Measurements from ENCODE around the gene FOXP2.
"Not testable (repeated sequence)": the region's sequence is repeated elsewhere in the genome, so short reads cannot be mapped to it uniquely, and the experiment has no call there.

The FOXP2 gene

DNA sequence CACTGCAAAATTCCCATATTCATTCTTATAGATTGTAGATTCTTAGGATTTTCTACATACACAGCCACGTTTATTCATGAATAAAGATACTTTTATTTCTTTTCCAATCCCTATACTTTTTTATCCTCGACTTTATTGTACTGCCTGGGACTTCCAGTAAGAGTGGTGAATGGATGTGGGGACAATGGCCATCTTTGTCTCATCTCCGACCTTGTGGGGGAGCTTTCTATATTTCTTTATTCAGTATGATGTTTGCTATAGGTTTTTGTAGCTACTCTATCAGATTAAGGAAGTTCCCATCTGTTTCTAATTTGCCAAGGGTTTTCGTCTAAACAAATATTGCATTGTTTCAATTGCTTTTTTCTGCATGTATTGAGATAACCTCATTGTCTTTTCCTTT is 184.3 kb downstream of the FOXP2 start:
- no peak for DNase-seq

DNA sequence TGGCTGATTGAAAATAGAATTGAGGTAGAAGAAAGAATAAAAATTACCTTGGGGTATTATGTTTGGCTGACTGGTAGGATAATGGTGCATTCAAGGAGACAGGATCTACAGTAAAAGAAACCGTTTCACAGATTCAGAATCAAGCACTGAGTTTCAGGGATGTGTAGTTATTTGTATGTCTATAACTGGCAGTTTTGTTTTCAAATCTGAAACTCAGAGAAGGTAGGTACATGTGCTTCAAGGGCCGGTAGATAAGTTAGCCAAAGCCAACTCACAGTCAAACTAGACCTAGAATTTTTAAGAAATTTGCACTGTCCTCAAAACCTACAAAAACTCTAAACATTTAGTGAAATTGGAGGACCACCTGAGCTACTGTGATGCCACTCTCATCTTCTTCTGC is 191.5 kb downstream of the FOXP2 start:
- DNase-seq: no peak

DNA sequence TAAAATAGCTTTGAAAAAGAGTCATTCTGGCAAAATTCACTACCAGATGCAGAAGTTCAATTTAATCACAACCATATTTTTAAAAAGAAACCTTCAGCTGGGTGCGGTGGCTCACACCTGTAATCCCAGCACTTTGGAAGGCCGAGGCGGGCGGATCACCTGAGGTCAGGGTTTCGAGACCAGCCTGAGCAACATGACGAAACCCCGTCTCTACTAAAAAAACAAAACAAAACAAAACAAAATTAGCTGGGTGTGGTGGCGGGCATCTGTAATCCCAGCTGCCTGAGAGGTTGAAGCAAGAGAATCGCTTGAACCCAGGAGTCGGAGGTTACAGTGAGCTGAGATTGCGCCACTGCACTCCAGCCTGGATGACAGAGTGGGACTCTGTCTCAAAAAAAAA is 194.2 kb downstream of the FOXP2 start:
- DNase-seq: not testable (repeated sequence)

DNA sequence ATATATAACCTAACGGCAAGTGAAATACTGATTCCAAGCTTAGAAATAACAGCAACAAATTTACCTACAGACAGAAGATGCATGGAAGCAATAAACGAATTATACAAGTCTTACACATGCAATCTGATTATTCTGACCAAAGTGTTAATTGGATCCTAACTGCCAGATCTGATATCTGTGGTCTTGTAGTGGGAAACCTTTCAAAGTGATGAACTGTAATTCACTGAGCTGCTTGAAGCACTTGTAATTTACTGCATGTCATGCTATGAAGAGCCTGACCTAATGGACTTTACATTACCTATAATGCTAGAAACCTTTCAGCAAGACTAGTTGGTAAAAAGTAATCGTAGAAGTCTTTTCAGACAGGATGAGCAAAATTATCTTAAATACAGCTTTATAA is 205.6 kb downstream of the FOXP2 start:
- DNase-seq: no peak

DNA sequence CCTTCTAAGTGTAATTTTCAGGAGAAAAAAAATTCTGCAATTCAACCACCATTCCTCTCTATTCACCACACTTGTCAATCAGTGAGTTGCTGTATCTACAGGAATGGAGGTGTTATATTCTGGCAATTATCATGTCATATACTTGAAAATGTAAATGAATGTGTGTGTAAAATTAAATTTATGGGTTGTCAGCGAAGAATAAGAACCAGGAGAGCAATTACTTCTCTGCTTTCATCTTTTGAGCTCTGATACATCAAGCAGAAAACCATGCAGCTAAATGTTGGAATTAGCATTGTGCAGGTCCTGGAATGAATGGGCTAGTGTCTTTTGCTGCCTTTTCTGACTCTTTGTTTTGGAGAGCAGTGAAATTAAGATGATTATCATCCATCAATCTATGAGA is 207.6 kb downstream of the FOXP2 start:
- DNase-seq: no peak

DNA sequence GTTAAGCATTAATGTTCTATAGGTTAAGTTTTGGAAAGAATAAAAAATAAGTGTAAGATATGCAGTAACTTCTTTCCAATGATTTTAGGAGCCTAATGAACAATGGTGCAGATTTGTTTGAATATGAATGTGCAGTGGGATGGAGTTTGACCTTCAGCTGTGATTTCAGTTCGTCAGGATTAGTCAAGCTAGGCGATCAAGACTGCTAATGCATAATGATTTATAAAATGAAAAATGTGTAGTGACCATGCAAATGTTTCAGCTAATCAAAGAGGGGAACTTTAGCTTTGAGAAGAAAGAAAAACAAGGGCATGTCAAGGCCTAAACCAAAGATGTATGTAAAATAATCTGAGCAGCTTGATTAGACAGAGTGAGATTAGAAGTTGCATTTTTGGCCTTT is 208.5 kb downstream of the FOXP2 start:
- no peak for DNase-seq

DNA sequence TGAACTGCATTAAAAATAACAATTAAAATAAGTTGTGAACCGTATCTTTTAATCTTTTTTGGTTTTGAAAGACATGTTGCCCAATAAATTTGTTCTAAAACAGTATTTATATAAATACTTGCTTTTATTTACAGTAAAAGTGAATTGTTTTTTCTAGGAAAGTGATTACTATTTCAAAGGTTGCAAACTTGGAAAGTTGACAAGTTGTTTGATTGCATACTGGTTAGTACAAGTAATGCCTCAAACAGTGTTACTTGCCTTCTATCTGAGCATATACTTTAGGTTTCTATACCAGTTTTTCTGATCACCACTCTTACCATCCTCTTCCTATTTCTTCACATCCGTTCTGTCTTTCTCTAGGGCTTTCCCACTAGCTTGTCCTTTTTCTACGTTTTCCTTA is 212.6 kb downstream of the FOXP2 start:
- DNase-seq: no peak

DNA sequence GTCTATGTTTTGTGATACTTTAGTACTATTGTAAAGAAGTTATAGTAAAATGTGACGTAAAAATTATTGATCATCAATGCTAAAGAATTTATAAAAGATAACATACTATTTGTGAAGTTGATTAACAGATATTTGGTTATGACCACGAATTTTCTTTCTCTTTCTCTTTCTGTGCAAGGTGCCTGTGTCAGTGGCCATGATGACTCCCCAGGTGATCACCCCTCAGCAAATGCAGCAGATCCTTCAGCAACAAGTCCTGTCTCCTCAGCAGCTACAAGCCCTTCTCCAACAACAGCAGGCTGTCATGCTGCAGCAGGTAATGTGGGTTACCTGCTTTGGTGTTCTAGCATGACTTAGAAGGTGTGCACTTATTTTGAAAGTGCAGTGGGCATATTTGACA is 213.7 kb downstream of the FOXP2 start:
- DNase-seq: no peak

DNA sequence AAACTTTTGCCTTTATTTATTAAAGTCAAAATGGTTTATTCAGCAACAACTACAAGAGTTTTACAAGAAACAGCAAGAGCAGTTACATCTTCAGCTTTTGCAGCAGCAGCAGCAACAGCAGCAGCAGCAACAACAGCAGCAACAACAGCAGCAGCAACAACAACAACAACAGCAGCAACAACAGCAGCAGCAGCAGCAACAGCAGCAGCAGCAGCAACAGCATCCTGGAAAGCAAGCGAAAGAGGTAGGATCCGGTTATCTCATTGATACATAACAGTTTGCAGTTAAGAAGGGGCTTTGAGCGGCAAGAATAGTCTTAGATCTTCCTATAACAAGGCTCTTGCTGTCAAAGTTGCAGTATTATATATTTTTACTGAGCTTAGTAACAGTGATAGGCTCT is 215.1 kb downstream of the FOXP2 start:
- no peak for DNase-seq

DNA sequence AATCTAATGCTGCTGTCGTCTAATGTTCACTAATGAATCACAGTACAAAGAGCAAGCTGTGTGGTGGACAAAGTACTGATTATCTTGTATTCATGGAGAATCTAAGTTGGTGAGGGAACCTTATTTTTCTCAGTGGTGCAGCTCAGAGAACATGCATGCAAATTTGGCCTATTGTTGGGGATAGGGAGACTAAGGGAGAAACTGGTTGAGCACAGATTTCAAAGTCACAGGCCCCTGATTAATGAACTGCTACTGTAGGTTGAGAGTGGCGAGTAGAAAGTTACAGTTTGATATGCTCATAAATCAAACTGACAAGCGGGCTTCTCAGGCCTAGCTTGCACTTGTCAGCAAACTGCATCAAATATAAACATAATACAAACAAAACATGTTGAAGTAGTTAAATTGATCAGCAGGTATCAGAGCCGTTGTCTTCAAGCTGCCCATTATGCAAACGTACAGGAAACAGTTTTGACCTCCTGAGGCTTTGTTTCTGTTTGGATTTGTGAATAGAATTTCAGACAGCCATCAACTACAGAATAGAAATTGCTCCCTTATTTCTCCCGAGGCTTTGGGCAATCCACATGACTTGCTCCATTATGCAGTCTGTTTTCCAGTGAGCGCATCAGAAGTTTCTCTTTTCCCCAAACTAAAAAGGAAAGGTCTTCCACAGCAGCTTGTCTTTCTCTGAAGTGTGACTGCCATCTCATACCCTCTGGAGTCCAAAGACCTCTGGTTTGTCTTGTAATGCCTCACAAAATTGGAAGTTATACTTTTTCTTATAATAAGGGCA is 215.8 kb downstream of the FOXP2 start:
- DNase-seq: no peak

DNA sequence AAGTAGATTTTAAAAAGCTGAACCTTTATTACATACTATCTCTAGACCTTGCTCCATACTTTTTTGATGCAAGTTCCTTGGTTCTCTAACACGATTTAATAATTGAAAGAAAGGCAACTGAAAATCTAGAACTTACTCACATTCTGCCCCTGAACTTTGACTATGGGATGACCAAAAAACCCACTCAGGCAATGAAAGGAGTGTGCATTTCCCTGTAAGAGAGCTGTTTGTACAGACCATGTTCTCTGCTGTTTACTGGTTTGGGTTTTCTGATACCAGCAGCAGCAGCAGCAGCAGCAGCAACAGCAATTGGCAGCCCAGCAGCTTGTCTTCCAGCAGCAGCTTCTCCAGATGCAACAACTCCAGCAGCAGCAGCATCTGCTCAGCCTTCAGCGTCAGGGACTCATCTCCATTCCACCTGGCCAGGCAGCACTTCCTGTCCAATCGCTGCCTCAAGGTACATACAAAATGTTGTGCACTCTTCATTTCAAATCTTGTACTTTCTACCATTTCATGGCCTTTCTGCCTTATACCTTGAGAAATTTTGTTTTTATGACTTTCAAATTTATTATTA is 216.7 kb downstream of the FOXP2 start:
- DNase-seq: no peak

DNA sequence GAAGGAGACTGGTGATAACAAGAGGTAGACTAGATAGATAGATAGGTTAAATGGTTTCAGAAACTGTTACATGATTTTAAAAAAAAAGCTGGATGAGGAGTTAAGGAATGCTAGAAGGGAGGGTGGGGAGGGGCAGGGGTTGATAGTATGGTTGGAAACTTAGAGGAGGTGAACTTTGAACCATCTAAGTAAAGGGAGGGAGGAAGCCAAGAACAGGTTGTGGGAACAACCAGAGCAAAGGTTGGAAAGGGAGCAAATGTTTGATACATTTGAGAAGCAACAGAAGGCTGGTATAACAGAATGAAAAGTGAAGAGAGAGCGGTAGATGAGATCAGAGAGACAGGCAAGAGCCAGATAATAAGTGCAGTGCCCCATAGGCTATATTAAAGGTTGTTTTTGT is 224.8 kb downstream of the FOXP2 start:
- no peak for DNase-seq

DNA sequence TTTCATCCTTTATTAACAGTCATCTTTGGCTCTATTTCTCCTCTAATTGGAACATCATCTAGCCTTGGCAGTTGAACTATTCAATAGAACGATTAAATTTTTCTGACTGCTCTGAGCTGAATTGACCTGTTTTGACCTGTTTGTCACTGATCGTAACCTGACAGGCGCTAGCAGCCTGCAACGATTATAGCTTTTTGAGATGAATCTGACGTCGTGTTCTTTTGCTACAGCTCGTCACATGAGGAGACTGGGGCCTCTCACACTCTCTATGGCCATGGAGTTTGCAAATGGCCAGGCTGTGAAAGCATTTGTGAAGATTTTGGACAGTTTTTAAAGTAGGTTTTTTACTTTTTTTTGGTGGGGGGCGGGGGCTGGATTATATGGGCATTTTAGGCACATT is 229.8 kb downstream of the FOXP2 start:
- DNase-seq: no peak

DNA sequence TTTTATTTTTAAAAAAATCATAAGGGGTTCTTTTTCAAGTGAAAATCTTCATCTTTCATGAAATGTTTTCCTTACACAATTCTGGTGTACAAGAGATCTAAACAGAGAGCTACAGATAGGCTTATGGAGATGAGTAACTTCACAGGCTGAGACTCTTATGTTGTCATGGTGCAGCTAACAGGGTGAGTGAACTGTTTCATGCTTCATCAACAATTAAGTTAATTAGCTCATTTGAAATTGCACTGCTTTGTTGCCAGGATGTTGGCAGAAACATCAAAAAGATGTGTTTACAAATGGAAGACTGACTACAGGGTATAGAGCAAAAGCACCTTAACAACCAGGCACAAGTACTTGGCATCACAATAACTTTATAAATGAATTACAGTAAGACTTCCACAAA is 230.8 kb downstream of the FOXP2 start:
- DNase-seq: no peak

DNA sequence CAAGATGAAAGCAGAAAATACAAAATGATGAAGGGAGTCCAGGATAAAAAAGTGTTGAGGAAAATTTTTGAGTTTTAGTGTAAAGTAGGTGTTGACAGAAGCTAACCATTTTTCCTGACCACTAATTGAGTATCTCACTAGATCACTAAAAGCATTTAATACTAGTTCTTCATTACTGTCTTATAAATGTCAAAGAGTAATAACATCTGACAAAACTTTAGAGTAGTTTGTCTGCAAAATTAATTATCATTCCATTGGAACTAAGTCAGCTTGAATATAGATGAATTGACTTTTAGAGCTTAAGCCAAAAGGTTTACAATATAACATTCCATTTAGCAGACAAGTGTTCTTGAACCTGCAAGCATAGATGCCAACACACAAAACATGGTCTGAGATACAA is 232.9 kb downstream of the FOXP2 start:
- no peak for DNase-seq

DNA sequence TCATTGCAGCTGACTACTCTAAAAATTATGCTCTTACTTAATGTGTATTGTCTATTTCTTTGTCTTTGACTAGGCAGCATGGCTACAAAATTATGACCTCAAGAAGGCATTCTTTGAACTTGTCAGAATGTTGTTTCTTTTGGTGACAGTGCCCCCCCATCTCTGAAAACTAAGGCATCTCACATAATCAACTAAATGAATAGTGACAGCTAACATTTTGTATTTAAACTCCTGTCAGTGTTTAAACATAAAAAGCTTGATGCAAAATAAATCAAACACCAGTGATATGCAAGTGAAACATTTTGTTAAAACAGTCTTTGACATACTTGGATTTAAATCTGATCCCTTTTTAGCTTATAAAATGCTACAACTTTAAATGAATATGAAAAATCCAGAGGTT is 233.5 kb downstream of the FOXP2 start:
- DNase-seq: no peak

DNA sequence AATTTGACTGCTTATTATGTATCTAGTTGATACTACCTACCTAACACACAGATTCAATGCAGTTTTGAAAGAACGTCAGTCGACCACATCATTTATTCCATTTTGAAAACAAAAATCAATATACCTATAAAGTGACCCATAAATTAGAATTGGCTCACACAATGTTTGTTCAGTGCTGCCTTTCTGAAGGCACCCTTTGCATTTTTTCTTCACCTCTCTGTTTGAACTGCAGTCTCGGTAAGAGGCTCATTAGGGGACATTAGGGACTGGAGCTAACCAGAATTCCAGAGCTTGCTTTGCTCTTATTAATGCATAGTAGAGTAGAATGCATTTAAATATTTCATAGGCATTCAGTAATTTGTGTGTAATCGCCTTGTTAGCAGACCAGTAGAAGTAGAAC is 234.1 kb downstream of the FOXP2 start:
- no peak for DNase-seq

DNA sequence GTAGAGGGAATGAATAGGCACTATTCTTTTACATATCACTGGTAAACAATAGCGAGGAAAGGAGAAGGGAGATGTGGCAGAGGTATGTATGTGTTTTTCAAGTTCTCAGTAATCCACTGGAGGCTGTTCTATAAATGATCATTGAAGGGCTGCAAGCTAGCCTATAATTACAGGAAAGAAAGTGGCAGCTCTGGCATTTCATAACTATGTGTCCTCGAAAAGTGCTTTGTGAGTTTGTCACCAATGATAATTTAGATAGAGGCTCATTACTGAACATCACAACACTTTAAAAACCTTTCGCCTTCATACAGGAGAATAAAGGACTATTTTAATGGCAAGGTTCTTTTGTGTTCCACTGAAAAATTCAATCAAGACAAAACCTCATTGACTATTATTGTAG is 235.1 kb downstream of the FOXP2 start:
- no peak for DNase-seq

DNA sequence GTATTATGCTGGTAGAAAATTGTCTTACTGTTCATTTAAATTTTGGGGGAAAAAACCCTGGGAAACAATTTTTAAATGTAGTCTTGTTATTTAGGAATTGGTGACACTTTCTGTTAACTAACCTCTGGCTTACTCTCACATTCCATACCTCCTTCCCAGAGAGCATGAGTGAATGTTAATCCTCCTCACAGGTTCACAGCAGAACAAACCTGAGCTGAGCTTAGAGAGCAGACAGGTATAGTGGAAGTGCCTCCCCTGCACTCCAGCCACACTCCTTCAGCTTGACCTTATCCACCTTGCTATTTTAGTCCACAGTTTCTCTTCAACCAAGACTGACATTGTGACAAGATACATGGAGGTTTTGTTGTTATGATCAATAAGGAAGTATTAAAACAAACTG is 235.9 kb downstream of the FOXP2 start:
- DNase-seq: no peak

DNA sequence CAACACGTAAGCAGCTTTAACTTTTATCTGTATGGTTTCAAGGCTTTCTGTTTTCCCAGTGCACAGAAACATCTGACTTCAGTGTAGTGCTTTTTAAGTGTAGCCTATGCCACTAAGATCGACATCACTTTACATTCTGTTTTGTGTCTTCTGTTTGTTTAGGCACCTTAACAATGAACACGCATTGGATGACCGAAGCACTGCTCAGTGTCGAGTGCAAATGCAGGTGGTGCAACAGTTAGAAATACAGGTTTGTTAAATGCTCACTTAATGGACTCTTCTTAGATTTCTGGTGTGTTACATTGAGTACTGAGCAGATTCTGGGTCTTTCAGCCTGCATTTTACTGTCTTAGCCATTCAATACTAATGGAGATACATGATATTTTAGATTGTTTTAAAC is 237.4 kb downstream of the FOXP2 start:
- no peak for DNase-seq

DNA sequence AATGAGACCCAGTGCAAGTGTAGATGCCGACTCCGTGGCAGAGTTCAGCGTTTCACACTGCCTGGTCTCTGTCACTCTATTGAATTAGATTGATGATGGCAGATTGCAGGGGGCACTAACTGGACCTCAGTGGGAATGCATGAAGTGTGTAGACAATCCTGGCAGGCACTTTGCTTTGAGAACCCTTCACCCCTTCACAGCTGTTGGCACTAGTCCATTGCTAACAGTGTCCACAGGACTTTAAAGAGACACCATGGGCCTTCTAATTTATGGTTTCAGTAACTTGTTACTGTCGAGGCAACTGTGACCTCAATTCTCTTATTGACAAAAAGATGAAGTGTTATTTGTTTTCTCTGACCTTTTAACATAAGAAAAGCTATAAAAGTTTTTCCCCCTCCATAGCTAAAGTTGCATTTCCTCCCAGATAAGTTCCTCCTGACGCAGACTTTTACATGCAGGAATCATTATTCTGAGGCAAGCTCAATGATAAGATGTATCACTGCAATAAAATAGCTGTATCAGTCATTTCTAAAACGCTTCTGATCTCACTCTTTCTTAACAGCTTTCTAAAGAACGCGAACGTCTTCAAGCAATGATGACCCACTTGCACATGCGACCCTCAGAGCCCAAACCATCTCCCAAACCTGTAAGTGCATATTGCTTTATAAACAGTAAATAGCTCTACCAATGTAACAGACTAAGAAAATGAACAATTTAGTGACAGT is 238.9 kb downstream of the FOXP2 start:
- DNase-seq: no peak

DNA sequence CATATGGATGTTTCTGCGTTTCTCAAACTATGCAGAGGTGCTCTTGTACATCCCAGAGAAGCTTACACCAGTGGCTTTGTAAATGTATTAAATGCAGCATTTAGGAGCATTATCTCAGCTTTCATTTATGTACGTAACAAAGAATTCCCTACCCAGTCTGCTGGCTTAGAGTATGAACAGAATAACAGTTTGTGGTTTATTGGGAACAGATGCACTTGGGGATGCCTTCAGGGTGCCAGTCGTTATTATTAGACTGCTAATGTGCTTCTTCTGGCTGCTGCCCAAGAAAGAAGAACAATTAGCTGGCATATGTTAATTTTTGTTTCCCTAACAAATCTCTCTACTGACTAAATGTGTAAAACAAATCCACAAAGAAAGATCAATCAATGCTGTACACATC is 241.9 kb downstream of the FOXP2 start:
- DNase-seq: no peak

DNA sequence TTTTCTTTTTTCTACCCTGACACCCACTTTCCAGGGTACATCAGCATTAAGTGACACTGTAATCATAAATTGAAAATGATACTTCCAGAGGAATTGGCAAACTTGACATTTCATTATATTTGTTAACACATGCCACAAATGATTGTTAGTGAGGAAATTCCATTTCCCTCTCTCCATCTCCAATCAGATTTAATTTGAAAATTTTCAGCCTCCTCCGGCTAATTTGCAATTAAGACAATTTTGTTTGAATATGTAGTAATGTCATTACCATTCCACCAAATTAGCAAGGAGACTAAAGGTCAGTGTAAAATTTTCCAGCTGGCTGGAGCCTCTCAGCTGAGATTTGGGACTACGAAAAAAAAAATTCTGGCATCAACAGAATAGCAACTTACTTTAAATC is 242.7 kb downstream of the FOXP2 start:
- DNase-seq: no peak

DNA sequence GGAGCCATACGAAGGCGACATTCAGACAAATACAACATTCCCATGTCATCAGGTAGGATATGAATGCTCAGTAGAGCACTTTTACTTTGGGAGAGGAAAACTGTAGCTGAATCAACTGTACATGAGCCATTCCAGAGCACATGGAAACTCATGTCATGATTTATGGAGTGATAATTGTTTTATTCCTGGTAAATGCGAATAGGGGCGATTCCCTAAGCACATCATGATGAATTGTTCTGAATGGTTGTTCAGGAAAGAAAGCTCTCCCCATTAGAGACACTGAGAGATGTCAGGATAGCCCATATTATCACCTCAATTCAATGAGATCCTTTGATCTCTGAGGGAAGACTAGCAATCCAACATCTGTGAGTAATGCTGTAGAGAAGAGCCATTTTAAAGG is 243.6 kb downstream of the FOXP2 start:
- DNase-seq: no peak
